Activated CD8-positive, alpha-beta memory T cell treated with anti-CD3 and anti-CD28 coated beads, Interleukin-2, amount 50 U/mL, for 48 hours (primary cell): ENCODE data around the gene GH1.
A peak's percentile ranks its signal among the peaks of the same experiment; 100 is the strongest.
"Not testable (repeated sequence)": the region's sequence is repeated elsewhere in the genome, so short reads cannot be mapped to it uniquely, and the experiment has no call there.

Experiments used
- DNase-seq: peaks from one replicate; pipeline ENCODE4 v3.0.0-alpha.2; 2020

The GH1 gene

GRCh38 chr17:63918789-63919305 lies at the start of gene GH1:
TSS of gene GH1 (minus strand) at chr17:63918839. CDS start at chr17:63918776, 63 bp downstream.
- not testable (repeated sequence) for DNase-seq

- no peak for DNase-seq
Measured at GRCh38 chr17:63967953-63968352, 49.3 kb upstream of the GH1 start.

GRCh38 chr17:63966646-63967264 lies 48.1 kb upstream of the GH1 start:
- no peak for DNase-seq

GRCh38 chr17:63963123-63963522 lies 44.5 kb upstream of the GH1 start:
- no peak for DNase-seq

- no peak for DNase-seq
Measured at GRCh38 chr17:63962298-63962744, 43.7 kb upstream of the GH1 start.

- DNase-seq: peak; percentile 74
Measured at GRCh38 chr17:63961355-63962212, 42.9 kb upstream of the GH1 start.

- no peak for DNase-seq
Measured at GRCh38 chr17:63960430-63960829, 41.8 kb upstream of the GH1 start.

GRCh38 chr17:63960006-63960405 lies 41.4 kb upstream of the GH1 start:
- no peak for DNase-seq

- no peak for DNase-seq
Measured at GRCh38 chr17:63956296-63956920, 37.8 kb upstream of the GH1 start.

- DNase-seq: no peak
Measured at GRCh38 chr17:63955791-63956190, 37.2 kb upstream of the GH1 start.

GRCh38 chr17:63955232-63955631 lies 36.6 kb upstream of the GH1 start:
- DNase-seq: no peak

GRCh38 chr17:63954402-63955063 lies 35.9 kb upstream of the GH1 start:
- no peak for DNase-seq

GRCh38 chr17:63950940-63951907 lies 32.6 kb upstream of the GH1 start:
- DNase-seq: no peak

- no peak for DNase-seq
Measured at GRCh38 chr17:63949576-63950250, 31.1 kb upstream of the GH1 start.

- DNase-seq: no peak
Measured at GRCh38 chr17:63948521-63948920, 29.9 kb upstream of the GH1 start.

- DNase-seq: no peak
Measured at GRCh38 chr17:63947711-63948330, 29.2 kb upstream of the GH1 start.

- peak; percentile 82 for DNase-seq
Measured at GRCh38 chr17:63946440-63947363, 28.1 kb upstream of the GH1 start.

- peak; percentile 61 for DNase-seq
Measured at GRCh38 chr17:63945784-63946439, 27.3 kb upstream of the GH1 start.
